ENCODE results near the gene GALNT7.

The GALNT7 gene

DNA sequence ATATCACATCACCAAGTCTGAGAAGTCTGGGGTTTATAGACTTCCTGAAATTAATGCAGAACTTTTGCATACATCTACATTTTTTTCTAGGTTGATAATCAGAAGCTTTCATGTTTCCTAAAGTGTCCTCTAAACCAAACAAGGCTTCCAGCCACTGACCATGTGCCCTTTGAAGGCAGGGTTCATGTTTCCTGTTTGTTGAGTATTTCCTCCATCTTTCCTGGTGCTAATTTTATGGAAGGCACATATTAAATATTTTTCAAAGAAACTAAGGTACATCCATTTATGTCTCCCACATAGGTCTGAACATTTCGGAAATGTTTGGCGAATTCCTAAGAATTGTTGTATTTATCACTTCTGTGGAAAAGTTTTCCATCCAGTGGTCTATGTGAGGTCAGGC lies 5.6 kb downstream of the GALNT7 start:
- Histone ChIP-seq H3K9me3 (ENCODE audit: insufficient read depth, low read length) (no peaks in the 10 kb centered on the region), H3K79me2 (ENCODE audit: insufficient read depth, low read length) (peaks cover 61% of the 10 kb centered on the region), H3K4me3 (ENCODE audit: insufficient read depth, low read length, poor library complexity, severe bottlenecking) (no peak overlapping the region), H3K27ac (ENCODE audit: low read depth, low read length) (no peak overlapping the region), H3K4me2 (ENCODE audit: low read depth, low read length, poor library complexity, severe bottlenecking) (no peak overlapping the region), H3F3A (ENCODE audit: insufficient read depth) (peaks cover 12% of the 10 kb centered on the region; the same call in 1 of the 2 replicates), H4K20me1 (ENCODE audit: low read depth, low read length) (peaks cover 32% of the 10 kb centered on the region), H3K9me2 (replicated peaks; ENCODE audit: insufficient read depth, low read length) (no peaks in the 10 kb centered on the region), H2AFZ (ENCODE audit: low read depth, low read length, severe bottlenecking) (no peak overlapping the region), H3K36me3 (ENCODE audit: low read length) (no peaks in the 10 kb centered on the region), H3K27me3 (ENCODE audit: low read length) (no peaks in the 10 kb centered on the region), H3K9ac (ENCODE audit: low read length) (no peak overlapping the region)
- TF ChIP-seq, protein P1, sequence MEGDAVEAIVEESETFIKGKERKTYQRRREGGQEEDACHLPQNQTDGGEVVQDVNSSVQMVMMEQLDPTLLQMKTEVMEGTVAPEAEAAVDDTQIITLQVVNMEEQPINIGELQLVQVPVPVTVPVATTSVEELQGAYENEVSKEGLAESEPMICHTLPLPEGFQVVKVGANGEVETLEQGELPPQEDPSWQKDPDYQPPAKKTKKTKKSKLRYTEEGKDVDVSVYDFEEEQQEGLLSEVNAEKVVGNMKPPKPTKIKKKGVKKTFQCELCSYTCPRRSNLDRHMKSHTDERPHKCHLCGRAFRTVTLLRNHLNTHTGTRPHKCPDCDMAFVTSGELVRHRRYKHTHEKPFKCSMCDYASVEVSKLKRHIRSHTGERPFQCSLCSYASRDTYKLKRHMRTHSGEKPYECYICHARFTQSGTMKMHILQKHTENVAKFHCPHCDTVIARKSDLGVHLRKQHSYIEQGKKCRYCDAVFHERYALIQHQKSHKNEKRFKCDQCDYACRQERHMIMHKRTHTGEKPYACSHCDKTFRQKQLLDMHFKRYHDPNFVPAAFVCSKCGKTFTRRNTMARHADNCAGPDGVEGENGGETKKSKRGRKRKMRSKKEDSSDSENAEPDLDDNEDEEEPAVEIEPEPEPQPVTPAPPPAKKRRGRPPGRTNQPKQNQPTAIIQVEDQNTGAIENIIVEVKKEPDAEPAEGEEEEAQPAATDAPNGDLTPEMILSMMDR (IDR thresholded peaks at IDR 0.05; ENCODE audit: insufficient read depth, low read length, poor library complexity, severe bottlenecking): no peak
- no peak for TF ChIP-seq EZH2phosphoT487 (conservative IDR thresholded peaks at IDR 0.05; ENCODE audit: low read length)

DNA sequence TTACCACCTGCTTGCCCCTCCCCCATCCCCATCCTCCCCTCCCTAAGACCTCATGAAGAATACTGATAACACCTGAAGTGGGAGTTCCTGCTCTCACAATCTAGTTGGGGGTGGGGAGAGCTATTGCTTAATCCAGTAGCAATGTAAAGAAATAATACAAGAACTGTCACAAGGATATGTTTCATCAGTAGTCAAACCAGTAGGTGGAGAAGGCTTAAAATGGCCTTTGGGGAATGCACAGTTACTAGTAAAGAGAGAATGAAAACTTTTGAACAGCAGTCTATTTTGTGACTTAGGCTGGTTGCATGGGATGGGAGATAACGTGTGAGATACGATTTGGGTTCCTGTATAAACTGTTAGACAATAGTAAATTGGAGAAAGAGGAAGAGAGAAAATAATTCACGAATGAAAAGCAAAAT lies 6.0 kb downstream of the GALNT7 start:
- Histone ChIP-seq H3K79me2 (ENCODE audit: insufficient read depth, low read length) (peaks cover 66% of the 10 kb centered on the region), H3K9me2 (replicated peaks; ENCODE audit: insufficient read depth, low read length) (no peaks in the 10 kb centered on the region), H3K27ac (ENCODE audit: low read depth, low read length) (no peak overlapping the region), H3K36me3 (ENCODE audit: low read length) (no peaks in the 10 kb centered on the region), H2AFZ (ENCODE audit: low read depth, low read length, severe bottlenecking) (no peak overlapping the region), H3K9ac (ENCODE audit: low read length) (no peak overlapping the region), H4K20me1 (ENCODE audit: low read depth, low read length) (peaks cover 36% of the 10 kb centered on the region), H3K4me2 (ENCODE audit: low read depth, low read length, poor library complexity, severe bottlenecking) (no peak overlapping the region), H3K9me3 (ENCODE audit: insufficient read depth, low read length) (no peaks in the 10 kb centered on the region), H3K27me3 (ENCODE audit: low read length) (no peaks in the 10 kb centered on the region), H3K4me3 (ENCODE audit: insufficient read depth, low read length, poor library complexity, severe bottlenecking) (no peak overlapping the region), H3F3A (ENCODE audit: insufficient read depth) (peaks cover 12% of the 10 kb centered on the region; the same call in 1 of the 2 replicates)
- TF ChIP-seq, protein P1 (IDR thresholded peaks at IDR 0.05; ENCODE audit: insufficient read depth, low read length, poor library complexity, severe bottlenecking): no peak
- no peak for TF ChIP-seq EZH2phosphoT487 (conservative IDR thresholded peaks at IDR 0.05; ENCODE audit: low read length)

DNA sequence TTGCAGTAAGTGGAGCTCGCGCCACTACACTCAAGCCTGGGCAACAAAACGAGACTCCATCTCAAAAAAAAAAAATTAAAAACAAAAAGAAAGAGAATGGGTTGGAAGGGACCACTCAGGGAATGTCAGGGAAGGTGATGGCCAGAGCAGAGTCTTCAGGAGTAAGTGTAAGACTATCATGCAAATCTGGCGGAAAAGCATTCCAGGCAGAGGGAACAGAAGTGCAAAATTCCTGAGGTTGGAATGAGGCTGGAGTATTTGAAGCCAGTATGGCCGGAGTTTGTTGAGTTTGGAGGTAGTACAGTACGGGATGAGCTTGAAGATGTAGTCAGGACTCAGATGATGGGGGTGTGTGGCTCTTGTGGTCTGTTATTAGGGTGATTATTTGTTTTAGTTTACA lies 7.4 kb downstream of the GALNT7 start:
- Histone ChIP-seq H2AFZ (ENCODE audit: low read depth, low read length, severe bottlenecking) (no peak overlapping the region), H3K36me3 (ENCODE audit: low read length) (no peaks in the 10 kb centered on the region), H3F3A (ENCODE audit: insufficient read depth) (0 out of 2 replicates have a peak, but pooled peaks cover 4% of the 10 kb centered on the region), H4K20me1 (ENCODE audit: low read depth, low read length) (peaks cover 33% of the 10 kb centered on the region), H3K4me3 (ENCODE audit: insufficient read depth, low read length, poor library complexity, severe bottlenecking) (no peak overlapping the region), H3K4me2 (ENCODE audit: low read depth, low read length, poor library complexity, severe bottlenecking) (no peak overlapping the region), H3K79me2 (ENCODE audit: insufficient read depth, low read length) (peaks cover 57% of the 10 kb centered on the region), H3K9me3 (ENCODE audit: insufficient read depth, low read length) (no peaks in the 10 kb centered on the region), H3K9ac (ENCODE audit: low read length) (no peak overlapping the region), H3K9me2 (replicated peaks; ENCODE audit: insufficient read depth, low read length) (no peaks in the 10 kb centered on the region), H3K27me3 (ENCODE audit: low read length) (no peaks in the 10 kb centered on the region), H3K27ac (ENCODE audit: low read depth, low read length) (no peak overlapping the region)
- TF ChIP-seq EZH2phosphoT487 (conservative IDR thresholded peaks at IDR 0.05; ENCODE audit: low read length): no peak
- TF ChIP-seq, protein P1 (IDR thresholded peaks at IDR 0.05; ENCODE audit: insufficient read depth, low read length, poor library complexity, severe bottlenecking): no peak

Data from SU-DHL-6 (cell line).